Lower lobe of right lung (tissue), 2 donors: ENCODE data around the gene FHDC1. TPM values are rescaled to one million over a fixed set of nuclear protein-coding genes. Genes with fewer than 3 reads are reported as not detected.

ENCODE experiments used
- ATAC-seq, 2 donors: fragments of 200-7000 bp; cut with Tn5 transposase; one replicate each; pipeline ENCODE4 v1.9.1; 2020 to 2022; ENCODE audit warnings: mild to moderate bottlenecking in 2 of 2, moderate library complexity in 2 of 2
- DNase-seq: peaks from one replicate; pipeline ENCODE4 v3.0.0-alpha.2; 2020
- H3K27ac ChIP-seq: fragments of 200-600 bp; one replicate; pipeline ENCODE4 v1.8.0; 2022
- H3K27me3 ChIP-seq: fragments of 200-600 bp; one replicate; pipeline ENCODE4 v1.8.0; 2022; ENCODE audit warnings: low read depth
- H3K36me3 ChIP-seq: fragments of 200-600 bp; one replicate; pipeline ENCODE4 v1.8.0; 2022; ENCODE audit warnings: mild to moderate bottlenecking
- H3K4me1 ChIP-seq: fragments of 200-600 bp; one replicate; pipeline ENCODE4 v1.8.0; 2022
- H3K4me3 ChIP-seq: fragments of 200-600 bp; one replicate; pipeline ENCODE4 v1.8.0; 2022; ENCODE audit warnings: mild to moderate bottlenecking
- H3K9me3 ChIP-seq: fragments of 200-600 bp; one replicate; pipeline ENCODE4 v1.8.0; 2022
- intact Hi-C: fragments of 100-400 bp; cut with DNase I; formaldehyde crosslinking; loops from one replicate; pipeline ENCODE4 v1.11.0; 2022
- total RNA-seq: library from RNA; stranded (reverse); fragmentation: NEBNext Ultra II Directional; extraction: Animal tissue kit (Norgen Biotek cat#: 25700); gene quantifications from one replicate; pipeline ENCODE4 v1.2.1, GENCODE V29; 2021
- TF ChIP-seq, protein P1 (sequence below): fragments of 200-600 bp; IDR thresholded peaks from one replicate; pipeline ENCODE4 v1.8.0; 2022; ENCODE audit warnings: antibody characterized with exemption, mild to moderate bottlenecking
- donor health status: DM: no; HTN: yes; CAD: no; lungs with severe emphysema.

FHDC1 gene
- total RNA-seq, 1 donor from 2014 or later: 21.9 TPM

DNA sequence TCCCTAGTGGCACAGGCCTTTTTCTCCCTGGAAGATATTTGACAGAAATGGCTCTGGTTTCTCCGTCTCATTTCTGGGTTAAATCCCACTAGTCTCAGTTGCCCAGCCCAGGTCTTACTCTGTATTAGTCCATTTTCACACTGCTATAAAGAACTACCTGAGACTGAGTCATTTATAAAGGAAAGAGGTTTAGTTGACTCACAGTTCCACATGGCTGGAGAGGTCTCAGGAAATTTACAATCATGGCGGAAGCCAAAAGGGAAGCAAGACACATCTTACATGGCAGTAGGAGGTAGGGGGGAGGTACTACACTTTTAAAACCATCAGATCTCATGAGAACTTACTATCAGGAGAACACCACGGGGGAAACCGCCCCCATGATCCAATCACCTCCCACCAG is 81.9 kb downstream of the FHDC1 start:
- Histone ChIP-seq H3K27ac (no peak overlapping the region), H3K9me3 (no peaks in the 10 kb centered on the region), H3K36me3 (no peaks in the 10 kb centered on the region), H3K4me3 (no peak overlapping the region), H3K27me3 (no peaks in the 10 kb centered on the region), H3K4me1 (no peaks in the 10 kb centered on the region)
- intact Hi-C loops: no loop called here
- DNase-seq: no peak
- TF ChIP-seq, protein P1, sequence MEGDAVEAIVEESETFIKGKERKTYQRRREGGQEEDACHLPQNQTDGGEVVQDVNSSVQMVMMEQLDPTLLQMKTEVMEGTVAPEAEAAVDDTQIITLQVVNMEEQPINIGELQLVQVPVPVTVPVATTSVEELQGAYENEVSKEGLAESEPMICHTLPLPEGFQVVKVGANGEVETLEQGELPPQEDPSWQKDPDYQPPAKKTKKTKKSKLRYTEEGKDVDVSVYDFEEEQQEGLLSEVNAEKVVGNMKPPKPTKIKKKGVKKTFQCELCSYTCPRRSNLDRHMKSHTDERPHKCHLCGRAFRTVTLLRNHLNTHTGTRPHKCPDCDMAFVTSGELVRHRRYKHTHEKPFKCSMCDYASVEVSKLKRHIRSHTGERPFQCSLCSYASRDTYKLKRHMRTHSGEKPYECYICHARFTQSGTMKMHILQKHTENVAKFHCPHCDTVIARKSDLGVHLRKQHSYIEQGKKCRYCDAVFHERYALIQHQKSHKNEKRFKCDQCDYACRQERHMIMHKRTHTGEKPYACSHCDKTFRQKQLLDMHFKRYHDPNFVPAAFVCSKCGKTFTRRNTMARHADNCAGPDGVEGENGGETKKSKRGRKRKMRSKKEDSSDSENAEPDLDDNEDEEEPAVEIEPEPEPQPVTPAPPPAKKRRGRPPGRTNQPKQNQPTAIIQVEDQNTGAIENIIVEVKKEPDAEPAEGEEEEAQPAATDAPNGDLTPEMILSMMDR: no peak
- no peak for ATAC-seq

DNA sequence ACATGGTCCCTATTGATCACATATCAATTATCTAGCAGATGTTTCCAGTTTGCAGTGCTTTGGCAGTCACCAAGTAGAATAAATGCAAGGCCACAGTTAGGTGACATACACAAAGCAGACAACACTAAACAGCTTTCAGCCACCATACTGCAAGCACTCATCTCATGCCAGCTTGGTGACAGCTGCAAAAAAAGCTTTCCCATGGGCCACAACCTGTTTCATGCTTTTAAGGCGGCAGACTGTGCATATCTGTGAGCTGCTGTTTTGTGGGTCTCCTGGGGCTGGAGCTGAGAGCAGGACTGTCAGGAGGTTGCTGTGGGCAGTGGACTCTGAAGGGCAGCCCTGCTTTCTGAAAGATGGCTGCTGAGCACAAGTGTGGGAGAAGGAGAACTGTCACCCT is 82.6 kb downstream of the FHDC1 start:
- Histone ChIP-seq H3K36me3 (no peaks in the 10 kb centered on the region), H3K4me1 (no peaks in the 10 kb centered on the region), H3K9me3 (no peaks in the 10 kb centered on the region), H3K27ac (no peak overlapping the region), H3K4me3 (no peak overlapping the region), H3K27me3 (no peaks in the 10 kb centered on the region)
- intact Hi-C loops: no loop called here
- TF ChIP-seq, protein P1: no peak
- ATAC-seq (no peak), DNase-seq (no peak)

DNA sequence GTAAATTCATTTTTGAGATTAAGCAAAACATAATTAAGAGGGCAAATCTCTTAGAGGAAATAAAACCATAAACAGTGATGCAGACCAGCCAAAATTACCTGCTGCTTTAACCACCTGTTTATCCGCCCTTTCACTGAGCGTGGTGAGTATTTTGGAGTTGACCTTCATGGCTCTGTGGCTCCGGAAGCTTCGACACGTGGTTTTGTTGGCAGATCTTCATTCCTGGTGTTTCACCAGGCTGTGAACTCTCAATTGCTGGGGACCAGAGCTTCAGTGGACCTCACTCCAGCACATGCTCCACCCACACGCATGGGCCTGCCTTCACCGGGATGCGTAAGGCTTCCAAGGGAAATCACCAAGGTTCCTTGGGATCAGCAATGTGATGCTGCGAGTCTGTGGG is 83.8 kb downstream of the FHDC1 start:
- DNase-seq: no peak

DNA sequence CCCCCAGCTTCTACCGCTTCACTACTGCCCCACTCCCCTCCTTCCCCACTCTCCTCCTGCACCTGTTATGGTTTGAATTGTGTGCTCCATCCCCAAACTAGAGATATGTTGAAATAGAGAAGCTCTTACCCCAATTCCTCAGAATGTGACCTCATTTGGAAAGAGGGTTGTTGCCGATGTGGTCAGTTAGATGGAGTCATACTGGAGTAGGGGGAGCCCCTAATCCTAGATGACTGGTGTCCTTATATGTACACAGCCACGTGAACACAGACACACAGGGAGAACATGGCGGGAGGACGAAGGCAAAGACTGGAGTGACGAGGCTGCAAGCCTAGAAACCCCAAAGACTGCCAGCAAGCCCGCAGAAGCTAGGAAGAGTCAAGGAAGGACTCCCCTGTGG is 84.3 kb downstream of the FHDC1 start:
- ATAC-seq (no peak), DNase-seq (no peak)
- intact Hi-C loops: no loop called here
- no peaks in the 10 kb centered on the region for H3K27me3 ChIP-seq
- TF ChIP-seq, protein P1: no peak
- no peaks in the 10 kb centered on the region for H3K9me3 ChIP-seq
- no peak overlapping the region for H3K27ac ChIP-seq
- no peaks in the 10 kb centered on the region for H3K36me3 ChIP-seq
- H3K4me1 ChIP-seq: no peaks in the 10 kb centered on the region
- no peak overlapping the region for H3K4me3 ChIP-seq

More for the DNA sequence above, 83.8 kb downstream of the FHDC1 start:
- no peak for ATAC-seq
- intact Hi-C loops: no loop called here
- Histone ChIP-seq H3K4me1 (no peaks in the 10 kb centered on the region), H3K27ac (no peak overlapping the region), H3K9me3 (no peaks in the 10 kb centered on the region), H3K36me3 (no peaks in the 10 kb centered on the region), H3K4me3 (no peak overlapping the region), H3K27me3 (no peaks in the 10 kb centered on the region)
- TF ChIP-seq, protein P1: no peak

DNA sequence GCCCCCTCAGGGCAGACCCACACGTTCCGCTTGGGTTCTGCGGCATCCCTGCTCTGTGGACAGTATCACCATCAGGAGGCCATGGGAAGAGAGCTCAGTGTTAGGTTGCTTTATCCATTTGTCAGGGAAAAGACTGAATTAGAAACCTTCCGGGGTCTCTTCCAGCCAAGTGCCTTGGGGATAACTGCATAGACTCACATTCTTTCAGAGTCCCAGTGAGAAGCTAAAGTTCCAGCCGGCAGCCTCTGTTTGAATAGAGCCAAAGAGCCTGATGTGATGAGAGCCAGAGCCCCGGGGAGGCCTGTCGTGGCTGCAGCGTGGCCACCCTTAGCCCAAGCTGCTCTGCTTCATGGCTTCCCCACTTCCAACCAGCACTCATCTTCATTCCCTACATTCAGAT is 85.2 kb downstream of the FHDC1 start:
- ATAC-seq (no peak), DNase-seq (no peak)
- intact Hi-C loops: no loop called here
- Histone ChIP-seq H3K27ac (no peak overlapping the region), H3K27me3 (no peaks in the 10 kb centered on the region), H3K4me3 (no peak overlapping the region), H3K36me3 (no peaks in the 10 kb centered on the region), H3K9me3 (no peaks in the 10 kb centered on the region), H3K4me1 (no peaks in the 10 kb centered on the region)
- TF ChIP-seq, protein P1: no peak

DNA sequence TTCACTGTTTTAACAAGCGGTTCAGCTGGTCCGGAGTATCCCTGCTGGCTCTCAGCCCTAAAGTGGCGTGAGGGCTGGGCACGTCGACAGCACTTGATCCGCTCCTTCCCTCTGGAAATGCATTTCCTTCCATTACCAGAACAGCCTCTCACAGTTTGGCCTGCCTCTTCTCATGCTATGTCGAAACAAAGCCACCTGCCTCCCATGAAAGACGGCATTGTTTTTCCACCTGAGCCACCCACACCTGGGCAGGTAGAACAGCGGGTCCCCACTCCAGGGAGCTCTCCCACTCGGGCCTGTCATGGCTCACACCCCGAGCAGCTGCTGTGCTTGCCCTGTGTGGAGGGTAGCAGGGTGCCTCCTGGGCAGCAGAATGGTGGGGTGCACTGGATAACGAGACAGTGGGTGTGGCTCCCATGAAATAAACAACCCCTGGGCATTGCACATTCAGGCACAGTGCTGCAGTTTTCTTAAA is 86.2 kb downstream of the FHDC1 start:
- ATAC-seq: peak; percentile 78 to 80
- peak; percentile 78 for DNase-seq
- intact Hi-C loops: no loop called here

More for the DNA sequence above, 86.2 kb downstream of the FHDC1 start:
- peak overlapping the region; percentile 46 for H3K27ac ChIP-seq
- TF ChIP-seq, protein P1: no peak
- H3K4me1 ChIP-seq: no peaks in the 10 kb centered on the region
- H3K4me3 ChIP-seq: peak overlapping the region; percentile 1
- H3K27me3 ChIP-seq: no peaks in the 10 kb centered on the region
- no peaks in the 10 kb centered on the region for H3K36me3 ChIP-seq
- no peaks in the 10 kb centered on the region for H3K9me3 ChIP-seq
